MM.1S (cell line): ENCODE measurements around the gene ANKRD13B.

ENCODE experiments used
- DNase-seq: peaks from one replicate; pipeline ENCODE4 v3.0.0-alpha.2; 2015
- H2AFZ ChIP-seq: fragments of 300-600 bp; sonication (generic); 2 replicates; pipeline ENCODE4 v1.6.0; 2016; ENCODE audit warnings: antibody characterized with exemption, low read length
- H3F3A ChIP-seq: fragments of 300-600 bp; sonication (generic); 2 replicates; pipeline ENCODE4 v1.6.1; 2016; ENCODE audit warnings: mild to moderate bottlenecking, antibody characterized with exemption, low read length, moderate library complexity, mixed read lengths; ENCODE audit not compliant: insufficient read depth
- H3K27ac ChIP-seq: fragments of 300-600 bp; sonication (generic); 2 replicates; pipeline ENCODE4 v1.5.1; 2016; ENCODE audit warnings: mild to moderate bottlenecking, low read length
- H3K27me3 ChIP-seq: fragments of 300-600 bp; sonication (generic); replicated peaks from 2 replicates; pipeline ENCODE4 v1.6.0; 2016; ENCODE audit warnings: low read length; ENCODE audit not compliant: insufficient read depth
- H3K36me3 ChIP-seq: fragments of 300-600 bp; sonication (generic); replicated peaks from 2 replicates; pipeline ENCODE4 v1.6.1; 2016; ENCODE audit warnings: mild to moderate bottlenecking, low read length, mixed read lengths; ENCODE audit not compliant: insufficient read depth
- H3K4me1 ChIP-seq: fragments of 300-600 bp; sonication (generic); 2 replicates; pipeline ENCODE4 v1.6.1; 2016; ENCODE audit warnings: low read length, mixed read lengths
- H3K4me2 ChIP-seq: fragments of 300-600 bp; sonication (generic); 2 replicates; pipeline ENCODE4 v1.6.0; 2016; ENCODE audit warnings: low read depth, low read length
- H3K4me3 ChIP-seq: fragments of 300-600 bp; sonication (generic); 2 replicates; pipeline ENCODE4 v1.5.1; 2016; ENCODE audit warnings: low read length, mixed read lengths
- H3K79me2 ChIP-seq: fragments of 300-600 bp; sonication (generic); 2 replicates; pipeline ENCODE4 v1.6.1; 2016; ENCODE audit warnings: mixed run types, low read length, mixed read lengths
- H3K9ac ChIP-seq: fragments of 300-600 bp; sonication (generic); 2 replicates; pipeline ENCODE4 v1.6.1; 2016; ENCODE audit warnings: low read length, mixed read lengths
- H3K9me2 ChIP-seq: fragments of 300-600 bp; sonication (generic); replicated peaks from 2 replicates; pipeline ENCODE4 v1.6.1; 2016; ENCODE audit warnings: mild to moderate bottlenecking, low read length, mixed read lengths; ENCODE audit not compliant: insufficient read depth
- H3K9me3 ChIP-seq: fragments of 300-600 bp; sonication (generic); replicated peaks from 2 replicates; pipeline ENCODE4 v1.6.1; 2016; ENCODE audit warnings: mild to moderate bottlenecking, low read length, mixed read lengths; ENCODE audit not compliant: insufficient read depth
- H4K20me1 ChIP-seq: fragments of 300-600 bp; sonication (generic); 2 replicates; pipeline ENCODE4 v1.6.1; 2016; ENCODE audit warnings: mild to moderate bottlenecking, low read length, moderate library complexity, mixed read lengths; ENCODE audit not compliant: insufficient read depth
- CTCF ChIP-seq: fragments of 300-600 bp; sonication (generic); IDR thresholded peaks from 2 replicates; pipeline ENCODE4 v1.5.1; 2016; ENCODE audit warnings: antibody characterized with exemption, low read length, mixed read lengths
- EZH2 ChIP-seq: fragments of 300-600 bp; sonication (generic); optimal IDR thresholded peaks from 2 replicates; pipeline ENCODE3; 2017; ENCODE audit warnings: low read depth, mild to moderate bottlenecking, antibody characterized with exemption, low read length, mixed read lengths
- EZH2phosphoT487 ChIP-seq: fragments of 300-600 bp; sonication (generic); IDR thresholded peaks from 2 replicates; pipeline ENCODE4 v1.6.1; 2018; ENCODE audit warnings: antibody characterized with exemption, low read length

ANKRD13B gene

GRCh38 chr17:29597361-29598172 lies 4.6 kb downstream of the ANKRD13B start:
- no peak overlapping the region for H3K4me3 ChIP-seq
- no peaks in the 10 kb centered on the region for H3K79me2 ChIP-seq

GRCh38 chr17:29603109-29603674 lies 10.3 kb downstream of the ANKRD13B start:
- Histone ChIP-seq H3K9ac (no peak overlapping the region), H4K20me1 (no peaks in the 10 kb centered on the region), H3F3A (0 out of 2 replicates have a peak, but pooled peaks cover 5% of the 10 kb centered on the region), H3K4me3 (no peak overlapping the region), H3K27me3 (no peaks in the 10 kb centered on the region), H3K36me3 (no peaks in the 10 kb centered on the region), H3K9me3 (no peaks in the 10 kb centered on the region), H2AFZ (no peak overlapping the region), H3K79me2 (no peaks in the 10 kb centered on the region), H3K4me1 (peaks cover 14% of the 10 kb centered on the region), H3K9me2 (no peaks in the 10 kb centered on the region), H3K27ac (no peak overlapping the region), H3K4me2 (no peak overlapping the region)
- TF ChIP-seq EZH2 (no peak), EZH2phosphoT487 (no peak), CTCF (no peak)
- no peak for DNase-seq

More at GRCh38 chr17:29597361-29598172, 4.6 kb downstream of the ANKRD13B start:
- no peak overlapping the region for H2AFZ ChIP-seq
- no peaks in the 10 kb centered on the region for H3K36me3 ChIP-seq
- no peak overlapping the region for H3K4me2 ChIP-seq
- no peaks in the 10 kb centered on the region for H4K20me1 ChIP-seq
- H3K4me1 ChIP-seq = peaks cover 21% of the 10 kb centered on the region
- H3F3A ChIP-seq = 0 out of 2 replicates have a peak, but pooled peaks cover 5% of the 10 kb centered on the region
- DNase-seq = no peak
- TF ChIP-seq EZH2phosphoT487 = no peak
- no peak for TF ChIP-seq CTCF
- no peak for TF ChIP-seq EZH2
- no peaks in the 10 kb centered on the region for H3K9me3 ChIP-seq
- no peaks in the 10 kb centered on the region for H3K9me2 ChIP-seq
- no peak overlapping the region for H3K27ac ChIP-seq
- H3K9ac ChIP-seq = no peak overlapping the region
- H3K27me3 ChIP-seq = no peaks in the 10 kb centered on the region

GRCh38 chr17:29607557-29608195 lies 14.7 kb downstream of the ANKRD13B start:
- Histone ChIP-seq H3K9ac (no peak overlapping the region), H3K4me3 (no peak overlapping the region), H3K4me1 (no peaks in the 10 kb centered on the region), H2AFZ (no peak overlapping the region), H4K20me1 (no peaks in the 10 kb centered on the region), H3K9me3 (no peaks in the 10 kb centered on the region), H3K9me2 (no peaks in the 10 kb centered on the region), H3K36me3 (no peaks in the 10 kb centered on the region), H3K79me2 (no peaks in the 10 kb centered on the region), H3F3A (no peaks in the 10 kb centered on the region), H3K27me3 (no peaks in the 10 kb centered on the region), H3K27ac (no peak overlapping the region), H3K4me2 (no peak overlapping the region)
- no peak for TF ChIP-seq EZH2phosphoT487
- TF ChIP-seq CTCF = no peak
- TF ChIP-seq EZH2 = no peak
- DNase-seq = no peak
